Measurements from ENCODE around the gene RYR3.

DNA sequence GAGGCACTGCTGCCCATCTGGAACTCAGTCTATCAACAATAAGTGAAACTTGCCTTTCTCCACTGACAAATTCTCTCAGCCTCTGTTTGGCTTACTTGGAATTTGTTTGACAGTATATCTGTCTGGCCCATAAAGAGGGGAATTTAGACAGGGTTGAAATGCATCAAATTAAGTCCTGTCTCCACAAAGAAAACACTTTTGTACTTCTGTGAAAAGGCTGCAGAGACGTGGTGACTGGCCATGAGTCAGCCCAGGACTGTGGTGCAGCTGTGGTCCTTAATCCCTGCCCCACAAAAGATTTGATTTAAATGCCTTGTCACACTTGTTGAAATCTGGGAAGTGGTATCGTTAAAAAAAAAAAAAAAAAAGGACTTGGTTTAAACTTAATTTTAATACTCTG, 47.5 kb downstream of the RYR3 start:
- TF ChIP-seq, protein P1, sequence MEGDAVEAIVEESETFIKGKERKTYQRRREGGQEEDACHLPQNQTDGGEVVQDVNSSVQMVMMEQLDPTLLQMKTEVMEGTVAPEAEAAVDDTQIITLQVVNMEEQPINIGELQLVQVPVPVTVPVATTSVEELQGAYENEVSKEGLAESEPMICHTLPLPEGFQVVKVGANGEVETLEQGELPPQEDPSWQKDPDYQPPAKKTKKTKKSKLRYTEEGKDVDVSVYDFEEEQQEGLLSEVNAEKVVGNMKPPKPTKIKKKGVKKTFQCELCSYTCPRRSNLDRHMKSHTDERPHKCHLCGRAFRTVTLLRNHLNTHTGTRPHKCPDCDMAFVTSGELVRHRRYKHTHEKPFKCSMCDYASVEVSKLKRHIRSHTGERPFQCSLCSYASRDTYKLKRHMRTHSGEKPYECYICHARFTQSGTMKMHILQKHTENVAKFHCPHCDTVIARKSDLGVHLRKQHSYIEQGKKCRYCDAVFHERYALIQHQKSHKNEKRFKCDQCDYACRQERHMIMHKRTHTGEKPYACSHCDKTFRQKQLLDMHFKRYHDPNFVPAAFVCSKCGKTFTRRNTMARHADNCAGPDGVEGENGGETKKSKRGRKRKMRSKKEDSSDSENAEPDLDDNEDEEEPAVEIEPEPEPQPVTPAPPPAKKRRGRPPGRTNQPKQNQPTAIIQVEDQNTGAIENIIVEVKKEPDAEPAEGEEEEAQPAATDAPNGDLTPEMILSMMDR (IDR thresholded peaks at IDR 0.05; ENCODE audit: low read depth, low read length, poor library complexity, severe bottlenecking), result no peak
- no peak for TF ChIP-seq EZH2phosphoT487 (IDR thresholded peaks at IDR 0.05; ENCODE audit: borderline replicate concordance, low read length)

Measured in DOHH2 (cell line).